Chondrocyte (in vitro differentiated cells): ENCODE measurements around the gene EFCAB14. TPM values are rescaled to one million over a fixed set of nuclear protein-coding genes. Genes with fewer than 3 reads are reported as not detected.
"Not testable (repeated sequence)": the region's sequence is repeated elsewhere in the genome, so short reads cannot be mapped to it uniquely, and the experiment has no call there.

Experiments
- DNase-seq: peaks from one replicate; pipeline ENCODE4 v3.0.0; 2021; ENCODE audit warnings: mixed read lengths, low spot score
- H3K27ac Mint-ChIP-seq: one replicate; pipeline ENCODE4 v1.8.0; 2021; ENCODE audit warnings: mild to moderate bottlenecking, moderate library complexity, mixed read lengths; ENCODE audit not compliant: unreplicated experiment
- H3K27me3 Mint-ChIP-seq: 2 replicates; pipeline ENCODE4 v1.8.0; 2021; ENCODE audit warnings: low read depth, mixed read lengths
- H3K36me3 Mint-ChIP-seq: 2 replicates; pipeline ENCODE4 v1.8.0; 2021; ENCODE audit warnings: low read depth, mixed read lengths
- H3K4me1 Mint-ChIP-seq: 2 replicates; pipeline ENCODE4 v1.8.0; 2021; ENCODE audit warnings: low read depth, mild to moderate bottlenecking, mixed read lengths
- H3K4me3 Mint-ChIP-seq: one replicate; pipeline ENCODE4 v1.8.0; 2021; ENCODE audit warnings: mild to moderate bottlenecking, moderate library complexity, mixed read lengths; ENCODE audit not compliant: unreplicated experiment
- H3K9me3 Mint-ChIP-seq: 2 replicates; pipeline ENCODE4 v1.8.0; 2021; ENCODE audit warnings: low read depth, mixed read lengths
- total RNA-seq: library from RNA; stranded (reverse); gene quantifications from 3 replicates; pipeline ENCODE4 v1.2.1, GENCODE V29; 2021
- TF ChIP-seq, protein P1 (sequence below): fragments of 200-600 bp; sonication (generic); IDR thresholded peaks from 2 replicates; pipeline ENCODE4 v1.5.0; 2021; ENCODE audit warnings: antibody characterized with exemption, mild to moderate bottlenecking, moderate library complexity

EFCAB14 gene
- total RNA-seq, 1 donor from 2014 or later = 52.2 TPM

DNA sequence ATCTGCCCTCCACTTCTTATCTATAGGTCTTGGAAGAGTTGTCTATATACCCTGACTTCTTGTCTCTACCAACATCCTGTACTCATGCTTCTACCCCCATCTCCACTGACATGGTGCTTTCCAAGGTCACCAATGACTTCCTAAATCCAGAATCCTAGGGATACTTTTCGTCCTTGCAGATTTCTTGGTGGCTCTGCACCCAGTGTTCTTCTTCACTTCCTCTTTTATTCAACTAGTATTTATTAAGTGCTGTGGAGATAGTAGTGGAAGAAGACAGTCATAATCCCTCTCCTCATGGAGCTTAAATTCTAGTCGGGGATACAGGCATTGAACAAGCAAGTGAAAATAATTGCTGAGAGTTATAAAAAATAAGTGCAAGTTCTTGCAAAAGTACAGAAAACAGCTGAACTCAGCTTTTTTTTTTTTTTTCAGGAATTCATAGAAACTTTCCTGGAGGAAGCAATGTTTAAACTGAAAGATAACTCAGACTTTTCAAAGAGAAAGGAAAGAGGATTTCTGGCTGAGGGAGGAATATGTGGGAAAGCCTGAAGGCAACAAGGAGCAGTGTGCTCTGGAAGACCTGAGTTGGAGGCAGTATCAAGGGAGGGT, 41.7 kb upstream of the EFCAB14 start:
- Mint-ChIP-seq H3K4me3 (no peak overlapping the region), H3K27ac (no peak overlapping the region), H3K4me1 (peaks cover 5% of the 10 kb centered on the region), H3K9me3 (peaks cover 3% of the 10 kb centered on the region), H3K27me3 (peaks cover 29% of the 10 kb centered on the region), H3K36me3 (peaks cover 3% of the 10 kb centered on the region)
- no peak for DNase-seq
- TF ChIP-seq, protein P1, sequence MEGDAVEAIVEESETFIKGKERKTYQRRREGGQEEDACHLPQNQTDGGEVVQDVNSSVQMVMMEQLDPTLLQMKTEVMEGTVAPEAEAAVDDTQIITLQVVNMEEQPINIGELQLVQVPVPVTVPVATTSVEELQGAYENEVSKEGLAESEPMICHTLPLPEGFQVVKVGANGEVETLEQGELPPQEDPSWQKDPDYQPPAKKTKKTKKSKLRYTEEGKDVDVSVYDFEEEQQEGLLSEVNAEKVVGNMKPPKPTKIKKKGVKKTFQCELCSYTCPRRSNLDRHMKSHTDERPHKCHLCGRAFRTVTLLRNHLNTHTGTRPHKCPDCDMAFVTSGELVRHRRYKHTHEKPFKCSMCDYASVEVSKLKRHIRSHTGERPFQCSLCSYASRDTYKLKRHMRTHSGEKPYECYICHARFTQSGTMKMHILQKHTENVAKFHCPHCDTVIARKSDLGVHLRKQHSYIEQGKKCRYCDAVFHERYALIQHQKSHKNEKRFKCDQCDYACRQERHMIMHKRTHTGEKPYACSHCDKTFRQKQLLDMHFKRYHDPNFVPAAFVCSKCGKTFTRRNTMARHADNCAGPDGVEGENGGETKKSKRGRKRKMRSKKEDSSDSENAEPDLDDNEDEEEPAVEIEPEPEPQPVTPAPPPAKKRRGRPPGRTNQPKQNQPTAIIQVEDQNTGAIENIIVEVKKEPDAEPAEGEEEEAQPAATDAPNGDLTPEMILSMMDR = no peak

DNA sequence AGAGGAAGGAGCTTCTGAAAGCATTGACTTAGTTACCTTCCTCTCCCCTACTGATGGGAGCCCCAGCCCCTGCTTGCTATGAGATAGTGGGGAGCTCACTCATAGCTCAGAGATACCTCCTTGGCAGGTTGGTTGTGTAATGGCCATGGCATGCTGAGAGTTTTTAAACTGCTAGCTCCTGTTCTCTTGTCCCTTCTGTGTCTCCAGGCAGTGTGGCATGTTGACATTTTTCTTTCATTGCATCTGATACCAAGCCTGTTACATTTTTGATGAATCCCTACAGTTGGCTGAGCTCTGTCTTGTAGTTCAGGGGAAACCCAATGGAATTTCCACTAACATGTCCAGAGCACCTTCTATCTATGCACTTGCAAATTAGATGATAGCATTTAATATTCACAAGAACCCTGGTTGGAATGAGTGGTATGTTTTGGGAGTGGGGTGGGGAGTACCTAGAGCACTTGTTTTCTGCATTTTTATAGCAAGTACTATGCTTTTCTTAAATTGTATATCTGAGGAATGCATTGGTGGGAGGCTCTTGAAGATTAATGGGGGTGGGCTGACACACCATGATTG, 39.1 kb upstream of the EFCAB14 start:
- Mint-ChIP-seq H3K27me3 (peaks cover 24% of the 10 kb centered on the region), H3K4me3 (no peak overlapping the region), H3K36me3 (peaks cover 3% of the 10 kb centered on the region), H3K4me1 (peaks cover 5% of the 10 kb centered on the region), H3K27ac (no peak overlapping the region), H3K9me3 (peaks cover 3% of the 10 kb centered on the region)
- TF ChIP-seq, protein P1 = no peak
- DNase-seq = no peak

DNA sequence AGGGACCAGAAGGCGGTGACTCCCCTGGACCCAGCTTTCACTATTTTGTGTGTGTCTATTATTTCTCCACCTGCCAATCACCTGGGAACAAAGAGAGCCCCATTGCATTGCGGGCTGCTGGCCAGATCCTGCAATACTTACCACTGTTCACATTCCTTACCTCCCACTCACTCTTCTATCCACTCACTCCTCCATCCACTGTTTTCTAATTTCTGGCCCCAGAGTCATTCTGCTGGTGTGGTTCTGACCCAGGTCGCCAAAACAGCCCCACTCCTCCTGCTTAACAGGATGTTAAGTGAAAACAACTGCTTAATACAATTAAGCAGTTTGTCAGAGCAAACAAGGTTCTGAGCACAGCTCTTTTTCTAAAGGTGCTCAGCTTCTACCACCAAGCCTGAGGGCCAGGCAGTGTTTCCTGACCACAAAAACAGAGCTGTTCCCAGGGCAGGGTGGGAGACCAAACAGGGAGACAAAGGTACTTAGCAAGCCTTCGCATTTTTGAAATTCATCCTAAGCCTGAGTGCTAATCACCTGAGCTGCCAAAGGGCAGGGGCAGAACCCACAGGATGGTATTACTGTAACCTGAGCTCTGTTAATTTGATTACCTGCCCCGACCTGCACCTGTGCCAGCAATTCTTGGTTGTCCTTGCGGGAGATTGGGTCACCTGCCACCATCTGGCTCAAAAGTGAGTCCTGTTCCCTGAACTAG, 38.5 kb upstream of the EFCAB14 start:
- TF ChIP-seq, protein P1 = no peak
- peaks cover 3% of the 10 kb centered on the region for H3K36me3 Mint-ChIP-seq
- H3K4me1 Mint-ChIP-seq = peaks cover 5% of the 10 kb centered on the region
- no peak overlapping the region for H3K4me3 Mint-ChIP-seq
- peaks cover under 1% of the 10 kb centered on the region for H3K9me3 Mint-ChIP-seq
- no peak for DNase-seq
- peaks cover 24% of the 10 kb centered on the region for H3K27me3 Mint-ChIP-seq
- no peak overlapping the region for H3K27ac Mint-ChIP-seq

DNA sequence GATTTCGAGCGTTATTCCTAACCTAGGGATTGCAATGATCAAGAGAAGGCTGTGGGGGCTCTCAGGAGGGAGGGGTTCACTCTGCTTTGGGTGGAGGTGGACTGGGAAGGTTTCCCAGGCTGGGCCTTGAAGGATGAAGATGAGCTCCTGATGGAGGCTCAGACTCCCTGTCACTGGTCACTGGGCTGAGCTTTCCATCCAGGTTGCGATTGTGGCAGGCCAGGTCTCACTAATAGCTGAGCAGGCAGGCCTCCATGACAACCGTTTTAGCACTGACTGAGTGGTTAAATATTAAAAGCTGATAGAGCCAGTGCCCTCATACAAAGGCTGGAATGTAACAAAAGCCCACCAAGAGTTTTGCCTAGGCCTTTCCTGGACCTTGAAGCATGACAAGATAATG, 36.2 kb upstream of the EFCAB14 start:
- DNase-seq = no peak
- Mint-ChIP-seq H3K27ac (no peak overlapping the region), H3K4me1 (peaks cover 5% of the 10 kb centered on the region), H3K27me3 (peaks cover 24% of the 10 kb centered on the region), H3K4me3 (no peak overlapping the region), H3K36me3 (no peaks in the 10 kb centered on the region), H3K9me3 (no peaks in the 10 kb centered on the region)
- TF ChIP-seq, protein P1 = no peak

- H3K4me3 Mint-ChIP-seq, H3K27ac Mint-ChIP-seq, H3K36me3 Mint-ChIP-seq, DNase-seq, H3K4me1 Mint-ChIP-seq, H3K9me3 Mint-ChIP-seq: not testable (repeated sequence)
- peaks cover 26% of the 10 kb centered on the region for H3K27me3 Mint-ChIP-seq
These were observed 35.8 kb upstream of the EFCAB14 start for GRCh38 chr1:46754707-46755106.
